Pancreas (tissue), 10 donors: ENCODE data around the gene CYP4A22. TPM values are rescaled to one million over a fixed set of nuclear protein-coding genes. Genes with fewer than 3 reads are reported as not detected.
"Not testable (repeated sequence)": the region's sequence is repeated elsewhere in the genome, so short reads cannot be mapped to it uniquely, and the experiment has no call there.

Experiments used
- ATAC-seq, 4 donors: fragments of 200-7000 bp; cut with Tn5 transposase; one replicate each; pipeline versions ENCODE4 v1.8.0 to v1.9.1; 2020; ENCODE audit warnings: mild to moderate bottlenecking in 4 of 4, moderate library complexity in 4 of 4
- DNase-seq, 6 donors: peaks; one replicate each; pipeline ENCODE4 v3.0.0-alpha.2; 2020
- FAIRE-seq: peaks from 2 replicates; lab custom pipeline; 2012; peaks lifted over from hg19 to GRCh38; lab: Jason Lieb, UNC
- H3K27ac ChIP-seq, 4 donors: fragments of 200-600 bp; sonication (generic); 1 replicate in 3 of 4; 2 replicates in 1 of 4; pipeline versions ENCODE4 v1.5.0 to v1.8.0; 2020
- H3K27me3 ChIP-seq, 4 donors: fragments of 200-600 bp; one replicate each; pipeline ENCODE4 v1.8.0; 2021
- H3K36me3 ChIP-seq, 3 donors: fragments of 200-600 bp; sonication (generic) in 1 of 3; one replicate each; pipeline versions ENCODE4 v1.5.0 to v1.8.0; 2020 to 2021
- H3K4me1 ChIP-seq, 3 donors: fragments of 200-600 bp; one replicate each; pipeline ENCODE4 v1.8.0; 2021
- H3K4me3 ChIP-seq, 4 donors: fragments of 200-600 bp; sonication (generic) in 2 of 4; one replicate each; pipeline versions ENCODE4 v1.5.0 to v1.8.0; 2020 to 2021
- H3K9me3 ChIP-seq, 4 donors: fragments of 200-600 bp; one replicate each; pipeline ENCODE4 v1.8.0; 2021
- CTCF ChIP-seq, 4 donors: fragments of 200-600 bp; sonication (generic) in 3 of 4; IDR thresholded peaks; one replicate each; pipeline versions ENCODE4 v1.5.0 to v1.8.0; 2021; ENCODE audit warnings: antibody characterized with exemption in 4 of 4
- WGBS, 2 donors: extraction: QIAGEN DNeasy Blood & Tissue Kit; methylation state at CpG; one replicate each; pipeline ENCODE4 v1.1.7; 2013; 5-methylcytosine and 5-hydroxymethylcytosine counted together
- intact Hi-C, 3 donors: fragments of 100-400 bp; cut with DNase I; formaldehyde crosslinking; loops; one replicate each; pipeline versions ENCODE4 v1.11.1 to v1.14.2; 2022
- polyA plus RNA-seq, 2 donors: library from polyadenylated mRNA; stranded (reverse); fragments of 200-250 nt; gene quantifications; one replicate each; pipeline ENCODE4 v1.2.3, GENCODE V29; 2013
- total RNA-seq, 6 donors: library from RNA; stranded (reverse); fragmentation: NEBNext Ultra II Directional in 4 of 6; extraction: Animal tissue kit (Norgen Biotek cat#: 25700) in 4 of 6; gene quantifications; one replicate each; pipeline versions ENCODE4 v1.2.1 to v1.2.4, GENCODE V29; 2021 to 2023
- donor health status: healthy with polysubstance abuse.
- donor health status: DM: no; HTN: no; CAD: no; lungs with moderate emphysema.
- donor health status: DM: no; HTN: no; CAD: no.
- donor health status: control.
- donor health status: control.
- donor health status: Bipolar disorder and iron deficiency.
- donor health status: DM: yes; HTN: yes; CAD: no.
- donor health status: DM: no; HTN: no; CAD: no.
- donor health status: DM: no; HTN: no; CAD: no.
- donor health status: DM: yes; HTN: yes; CAD: no.

The CYP4A22 gene
- total RNA-seq (under 1 TPM in 1 of 6 donors, not detected in 5; 0.19 TPM), polyA plus RNA-seq (under 1 TPM; 0.11 to 0.28 TPM)

- Histone ChIP-seq H3K36me3 (no peaks in the 10 kb centered on the region), H3K4me3 (no peak within 1 kb of the TSS), H3K27ac (no peak within 1 kb of the TSS), H3K4me1 (no peaks in the 10 kb centered on the region), H3K27me3 (no peaks in the 10 kb centered on the region), H3K9me3 (no peaks in the 10 kb centered on the region)
- FAIRE-seq, result no peak
- no peak for ATAC-seq
- intact Hi-C loops, result no loop called here
- WGBS, 2 donors, result 60 to 74% methylated on average over 4 of the region's 4 CpGs
- no peak for TF ChIP-seq CTCF (IDR thresholded peaks at IDR 0.05)
- no peak for DNase-seq
Observed at GRCh38 chr1:47137198-47137597, at the start of gene CYP4A22. CYP4A22 (plus strand) TSS chr1:47137441; CDS start chr1:47137486, 45 bp downstream.

GRCh38 chr1:47089356-47089755 is 47.9 kb upstream of the CYP4A22 start:
- intact Hi-C loops, H3K4me3 ChIP-seq, H3K36me3 ChIP-seq, FAIRE-seq, H3K27ac ChIP-seq, H3K9me3 ChIP-seq, H3K27me3 ChIP-seq, H3K4me1 ChIP-seq: not testable (repeated sequence)
- DNase-seq (peak in 2 of 6 donors; percentile 13 to 27), ATAC-seq (peak in 2 of 4 donors; percentile 32 to 51)
- TF ChIP-seq CTCF (IDR thresholded peaks at IDR 0.05), result peak in 3 of 4 donors; percentile 35 to 43 (median 36)
- 1 to 4% methylated on average over 3 of the region's 3 CpGs for WGBS, 2 donors

GRCh38 chr1:47091476-47091875 is 45.8 kb upstream of the CYP4A22 start:
- ATAC-seq, H3K4me3 ChIP-seq, H3K9me3 ChIP-seq, intact Hi-C loops, H3K4me1 ChIP-seq, DNase-seq, H3K27ac ChIP-seq, H3K27me3 ChIP-seq, FAIRE-seq, H3K36me3 ChIP-seq: not testable (repeated sequence)
- peak in 1 of 4 donors; percentile 11 for TF ChIP-seq CTCF (IDR thresholded peaks at IDR 0.05)
- WGBS, 2 donors, result 11 to 12% methylated on average over 3 of the region's 3 CpGs

GRCh38 chr1:47104816-47105215 is 32.4 kb upstream of the CYP4A22 start:
- H3K4me3 ChIP-seq, result no peak overlapping the region
- intact Hi-C loops, result no loop called here
- no peaks in the 10 kb centered on the region for H3K27me3 ChIP-seq
- no peaks in the 10 kb centered on the region for H3K9me3 ChIP-seq
- no peaks in the 10 kb centered on the region for H3K36me3 ChIP-seq
- H3K27ac ChIP-seq, result no peak overlapping the region
- no peaks in the 10 kb centered on the region for H3K4me1 ChIP-seq
- TF ChIP-seq CTCF (IDR thresholded peaks at IDR 0.05), result no peak
- 72 to 86% methylated on average over 3 of the region's 3 CpGs for WGBS, 2 donors
- no peak for FAIRE-seq
- no peak for DNase-seq
- ATAC-seq, result no peak

GRCh38 chr1:47106792-47107191 is 30.4 kb upstream of the CYP4A22 start:
- no peak for TF ChIP-seq CTCF (IDR thresholded peaks at IDR 0.05)
- no peak for DNase-seq
- no peak for ATAC-seq

GRCh38 chr1:47107851-47108574 is 29.2 kb upstream of the CYP4A22 start:
- not testable (repeated sequence) for FAIRE-seq

More at GRCh38 chr1:47106792-47107191, 30.4 kb upstream of the CYP4A22 start:
- no peaks in the 10 kb centered on the region for H3K4me1 ChIP-seq
- H3K36me3 ChIP-seq, result no peaks in the 10 kb centered on the region
- WGBS, 2 donors, result 63 to 79% methylated on average over 3 of the region's 3 CpGs
- intact Hi-C loops, result no loop called here
- no peaks in the 10 kb centered on the region for H3K9me3 ChIP-seq
- no peak for FAIRE-seq
- H3K27ac ChIP-seq, result no peak overlapping the region
- H3K27me3 ChIP-seq, result no peaks in the 10 kb centered on the region
- no peak overlapping the region for H3K4me3 ChIP-seq

GRCh38 chr1:47109482-47109881 is 27.8 kb upstream of the CYP4A22 start:
- FAIRE-seq, H3K36me3 ChIP-seq, H3K4me3 ChIP-seq, H3K4me1 ChIP-seq, DNase-seq, H3K27me3 ChIP-seq, H3K27ac ChIP-seq, intact Hi-C loops, ATAC-seq, H3K9me3 ChIP-seq: not testable (repeated sequence)

More at GRCh38 chr1:47107851-47108574, 29.2 kb upstream of the CYP4A22 start:
- H3K4me1 ChIP-seq, intact Hi-C loops, H3K36me3 ChIP-seq, H3K27ac ChIP-seq, H3K4me3 ChIP-seq, DNase-seq, H3K27me3 ChIP-seq, H3K9me3 ChIP-seq: not testable (repeated sequence)
- WGBS, 2 donors, result 57 to 62% methylated on average over 9 to 10 of the region's 10 CpGs
- ATAC-seq, result peak in 1 of 4 donors; percentile 35
